WERI-Rb-1 (cell line): ENCODE measurements around the gene MTCL1.
A peak's percentile ranks its signal among the peaks of the same experiment; 100 is the strongest.

Source experiments
- DNase-seq: peaks from one replicate; pipeline ENCODE4 v3.0.0-alpha.2; 2020
- H3K27ac ChIP-seq: fragments of 250-450 bp; sonication (Bioruptor Pico); 2 replicates; pipeline ENCODE4 v1.5.1; 2020; ENCODE audit warnings: mild to moderate bottlenecking, moderate library complexity
- H3K27me3 ChIP-seq: fragments of 250-450 bp; sonication (Bioruptor Pico); 2 replicates; pipeline ENCODE4 v1.5.1; 2021; ENCODE audit warnings: mild to moderate bottlenecking, low read depth, moderate library complexity; ENCODE audit not compliant: insufficient read depth, severe bottlenecking
- H3K36me3 ChIP-seq: fragments of 250-450 bp; sonication (Bioruptor Pico); 2 replicates; pipeline ENCODE4 v1.5.1; 2020; ENCODE audit warnings: mild to moderate bottlenecking, moderate library complexity
- H3K4me3 ChIP-seq: 2 replicates; pipeline ENCODE4 v1.5.1; 2011; ENCODE audit warnings: low read depth, mild to moderate bottlenecking, control low read depth, low read length
- H3K9me3 ChIP-seq: fragments of 250-450 bp; sonication (Bioruptor Pico); 2 replicates; pipeline ENCODE4 v1.5.1; 2021; ENCODE audit warnings: mild to moderate bottlenecking, moderate library complexity; ENCODE audit not compliant: severe bottlenecking
- TF ChIP-seq, protein P1 (sequence below): IDR thresholded peaks from 2 replicates; pipeline ENCODE4 v1.5.1; 2011; ENCODE audit warnings: low read depth, mild to moderate bottlenecking, control low read depth, inconsistent platforms, low read length

MTCL1 gene

DNA sequence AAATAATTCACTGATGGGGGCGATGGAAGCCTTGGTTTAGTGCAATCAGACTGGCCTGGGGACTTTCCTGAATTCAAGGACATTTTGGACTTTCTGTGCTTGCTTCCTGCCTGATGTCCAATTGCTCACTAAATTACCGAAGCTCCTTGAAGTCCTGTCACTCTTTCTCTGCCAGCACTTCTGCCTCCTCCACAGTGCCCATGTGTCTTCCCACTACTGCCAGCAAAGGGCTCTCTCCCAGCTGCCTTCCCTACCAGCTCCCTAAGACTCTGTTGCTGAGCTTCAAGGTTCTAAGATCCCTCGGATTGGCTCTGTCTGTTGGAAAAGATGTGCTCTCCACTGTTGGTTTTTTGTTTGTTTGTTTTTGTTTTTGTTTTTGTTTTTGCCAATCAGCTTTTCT, 158.1 kb downstream of the MTCL1 start:
- H3K4me3 ChIP-seq: no peak overlapping the region
- H3K36me3 ChIP-seq: no peaks in the 10 kb centered on the region
- no peaks in the 10 kb centered on the region for H3K27me3 ChIP-seq
- TF ChIP-seq, protein P1, sequence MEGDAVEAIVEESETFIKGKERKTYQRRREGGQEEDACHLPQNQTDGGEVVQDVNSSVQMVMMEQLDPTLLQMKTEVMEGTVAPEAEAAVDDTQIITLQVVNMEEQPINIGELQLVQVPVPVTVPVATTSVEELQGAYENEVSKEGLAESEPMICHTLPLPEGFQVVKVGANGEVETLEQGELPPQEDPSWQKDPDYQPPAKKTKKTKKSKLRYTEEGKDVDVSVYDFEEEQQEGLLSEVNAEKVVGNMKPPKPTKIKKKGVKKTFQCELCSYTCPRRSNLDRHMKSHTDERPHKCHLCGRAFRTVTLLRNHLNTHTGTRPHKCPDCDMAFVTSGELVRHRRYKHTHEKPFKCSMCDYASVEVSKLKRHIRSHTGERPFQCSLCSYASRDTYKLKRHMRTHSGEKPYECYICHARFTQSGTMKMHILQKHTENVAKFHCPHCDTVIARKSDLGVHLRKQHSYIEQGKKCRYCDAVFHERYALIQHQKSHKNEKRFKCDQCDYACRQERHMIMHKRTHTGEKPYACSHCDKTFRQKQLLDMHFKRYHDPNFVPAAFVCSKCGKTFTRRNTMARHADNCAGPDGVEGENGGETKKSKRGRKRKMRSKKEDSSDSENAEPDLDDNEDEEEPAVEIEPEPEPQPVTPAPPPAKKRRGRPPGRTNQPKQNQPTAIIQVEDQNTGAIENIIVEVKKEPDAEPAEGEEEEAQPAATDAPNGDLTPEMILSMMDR: no peak
- H3K27ac ChIP-seq: no peak overlapping the region
- no peak for DNase-seq
- H3K9me3 ChIP-seq: no peaks in the 10 kb centered on the region

DNA sequence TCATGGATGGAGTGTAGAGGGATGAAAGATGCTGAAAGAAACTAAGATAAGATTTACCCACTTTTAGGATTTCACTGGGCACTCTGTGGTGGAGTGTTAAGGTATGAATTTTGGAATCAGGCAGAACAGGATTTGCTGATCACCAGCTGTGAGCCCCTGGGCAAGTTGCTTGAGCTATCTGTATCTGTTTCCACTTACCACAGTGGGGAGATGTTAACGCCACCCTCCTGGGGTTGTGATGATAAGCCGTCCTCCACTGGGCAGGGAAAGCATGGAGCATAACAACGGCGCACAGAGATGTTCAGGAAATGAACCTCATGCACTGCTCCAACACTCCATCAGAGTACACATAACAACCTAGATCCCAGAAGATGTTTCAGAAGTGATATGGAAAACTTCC, 160.6 kb downstream of the MTCL1 start:
- Histone ChIP-seq H3K9me3 (no peaks in the 10 kb centered on the region), H3K36me3 (no peaks in the 10 kb centered on the region), H3K4me3 (no peak overlapping the region), H3K27me3 (no peaks in the 10 kb centered on the region), H3K27ac (no peak overlapping the region)
- TF ChIP-seq, protein P1: no peak
- no peak for DNase-seq

DNA sequence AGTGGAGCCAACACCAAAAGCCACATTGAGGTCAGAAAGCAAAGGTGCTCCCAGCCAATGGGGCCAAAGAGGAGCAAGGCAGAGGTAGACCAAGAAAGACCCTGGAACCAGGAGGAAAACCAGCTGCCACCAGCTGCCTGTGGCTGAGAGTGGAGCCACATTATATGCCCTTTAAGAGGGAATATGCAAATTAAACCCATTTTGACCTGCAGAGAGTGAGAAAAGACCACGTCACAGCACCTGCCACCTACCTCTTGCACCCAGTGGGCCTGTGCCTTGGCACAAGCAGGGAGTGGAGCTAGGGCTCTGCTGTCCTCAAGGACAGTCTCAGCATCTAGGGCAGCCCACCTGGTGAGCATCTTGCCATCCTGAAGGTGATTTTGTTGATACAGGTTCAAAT, 161.3 kb downstream of the MTCL1 start:
- DNase-seq: no peak
- no peak overlapping the region for H3K27ac ChIP-seq
- TF ChIP-seq, protein P1: no peak
- H3K36me3 ChIP-seq: no peaks in the 10 kb centered on the region
- H3K27me3 ChIP-seq: no peaks in the 10 kb centered on the region
- H3K4me3 ChIP-seq: no peak overlapping the region
- H3K9me3 ChIP-seq: no peaks in the 10 kb centered on the region

DNA sequence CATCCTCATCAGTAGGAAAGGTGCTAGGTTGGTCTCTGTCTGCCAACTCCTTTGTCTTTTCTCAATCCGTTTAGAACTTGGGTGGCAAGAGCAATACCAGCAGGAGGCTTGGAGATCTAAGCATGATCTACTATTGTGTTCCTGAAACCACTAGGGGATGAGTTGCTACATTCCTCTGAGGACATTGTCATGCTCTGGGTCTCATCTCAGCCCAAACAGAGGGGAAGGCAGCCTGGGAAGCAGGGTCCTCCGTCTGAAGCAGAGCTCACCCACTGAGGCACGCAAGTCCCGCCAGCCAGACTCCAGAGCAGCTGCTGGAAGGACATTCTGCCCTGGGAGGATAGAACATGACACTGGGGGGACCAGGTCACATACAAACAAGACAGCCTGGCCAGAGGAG, 162.9 kb downstream of the MTCL1 start:
- H3K27ac ChIP-seq: no peak overlapping the region
- H3K36me3 ChIP-seq: no peaks in the 10 kb centered on the region
- no peaks in the 10 kb centered on the region for H3K27me3 ChIP-seq
- peak; percentile 18 for DNase-seq
- TF ChIP-seq, protein P1: 0 out of 2 replicates have a peak, but pooled peaks have one; percentile 7
- H3K9me3 ChIP-seq: no peaks in the 10 kb centered on the region
- H3K4me3 ChIP-seq: no peak overlapping the region

DNA sequence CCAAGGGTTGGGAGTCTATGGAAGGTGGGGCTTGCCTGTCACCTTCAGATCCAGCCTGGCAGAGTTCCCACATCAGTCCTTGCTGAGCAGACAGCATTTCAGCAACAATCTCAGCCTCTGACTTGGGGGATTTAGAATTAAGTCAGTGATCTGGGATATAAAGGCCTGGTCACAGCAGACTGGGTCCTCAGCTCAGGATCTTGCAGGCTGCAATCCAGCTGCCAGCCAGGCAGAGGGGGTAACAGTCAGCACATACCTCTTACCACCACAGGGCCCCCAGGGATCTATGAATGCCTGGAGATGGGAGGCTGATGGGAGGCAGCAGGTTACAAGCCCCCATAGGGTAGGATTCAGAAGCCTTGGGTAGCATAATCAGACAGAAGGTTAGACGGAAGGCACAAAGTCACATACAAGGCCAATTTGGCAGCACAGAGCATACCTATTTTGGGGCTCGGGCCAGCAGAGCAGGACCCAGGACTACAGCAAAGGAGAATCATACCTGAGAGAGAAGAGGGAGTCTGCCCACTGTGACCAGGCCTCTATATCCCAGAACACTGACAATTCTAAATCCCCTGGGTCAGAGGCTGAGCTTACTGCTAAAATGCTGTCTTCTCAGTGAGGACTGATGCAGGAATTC, 163.5 kb downstream of the MTCL1 start:
- Histone ChIP-seq H3K27ac (0 out of 2 replicates have a peak overlapping the region, but pooled peaks have one; percentile 18), H3K27me3 (no peaks in the 10 kb centered on the region), H3K9me3 (no peaks in the 10 kb centered on the region), H3K4me3 (no peak overlapping the region), H3K36me3 (no peaks in the 10 kb centered on the region)
- TF ChIP-seq, protein P1: no peak
- DNase-seq: peak; percentile 55

DNA sequence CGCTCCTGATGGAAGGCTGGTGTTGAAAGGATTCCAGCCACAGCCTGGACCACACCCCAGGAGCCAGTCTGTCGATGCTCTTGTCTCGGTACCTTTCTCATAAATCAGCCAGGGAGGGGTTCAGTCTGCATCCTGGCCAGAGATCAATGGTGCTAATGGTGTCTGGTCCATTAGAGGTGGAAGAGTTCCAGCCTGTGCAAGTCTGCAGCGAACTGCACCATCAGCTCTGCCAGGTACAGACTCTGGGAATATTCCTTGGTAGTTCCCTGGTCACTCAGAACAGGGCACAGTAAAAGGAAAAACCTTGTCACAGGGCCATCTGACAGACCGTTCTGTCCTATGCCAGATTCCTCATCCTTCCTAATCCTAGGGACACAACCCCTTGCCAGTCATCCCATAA, 164.3 kb downstream of the MTCL1 start:
- no peak for DNase-seq
- no peaks in the 10 kb centered on the region for H3K27me3 ChIP-seq
- TF ChIP-seq, protein P1: no peak

More for the DNA sequence above, 164.3 kb downstream of the MTCL1 start:
- Histone ChIP-seq H3K4me3 (no peak overlapping the region), H3K36me3 (no peaks in the 10 kb centered on the region), H3K27ac (no peak overlapping the region), H3K9me3 (no peaks in the 10 kb centered on the region)
